NCI-H1436 (cell line): ENCODE results near the gene ELP1.
"Not testable (repeated sequence)": the region's sequence is repeated elsewhere in the genome, so short reads cannot be mapped to it uniquely, and the experiment has no call there.

Source experiments
- DNase-seq: peaks from one replicate; lab custom pipeline; 2025; lab: John Stamatoyannopoulos, UW

Gene ELP1

DNA sequence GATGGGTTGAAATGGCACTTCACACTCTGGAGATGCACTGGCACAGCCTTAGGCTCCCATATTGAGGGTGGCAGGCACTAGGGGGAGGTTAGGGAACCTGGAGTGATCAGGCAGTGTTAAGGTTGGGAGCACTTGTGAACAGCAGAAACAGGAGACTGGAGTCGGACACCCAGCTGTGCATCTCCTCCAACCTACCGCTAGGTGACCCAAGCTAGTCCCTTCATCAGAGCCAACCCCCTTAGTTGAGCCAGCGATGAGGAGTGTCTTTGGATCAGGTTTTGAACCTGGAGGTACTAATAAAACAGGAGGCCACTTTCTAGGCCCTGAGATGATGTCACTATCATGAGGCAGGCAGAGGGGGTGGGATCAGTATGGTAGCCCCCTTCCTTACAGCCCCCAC lies 79.8 kb downstream of the ELP1 start:
- DNase-seq = no peak

- no peak for DNase-seq
Measured at GRCh38 chr9:108852079-108852478, 81.8 kb downstream of the ELP1 start.

DNA sequence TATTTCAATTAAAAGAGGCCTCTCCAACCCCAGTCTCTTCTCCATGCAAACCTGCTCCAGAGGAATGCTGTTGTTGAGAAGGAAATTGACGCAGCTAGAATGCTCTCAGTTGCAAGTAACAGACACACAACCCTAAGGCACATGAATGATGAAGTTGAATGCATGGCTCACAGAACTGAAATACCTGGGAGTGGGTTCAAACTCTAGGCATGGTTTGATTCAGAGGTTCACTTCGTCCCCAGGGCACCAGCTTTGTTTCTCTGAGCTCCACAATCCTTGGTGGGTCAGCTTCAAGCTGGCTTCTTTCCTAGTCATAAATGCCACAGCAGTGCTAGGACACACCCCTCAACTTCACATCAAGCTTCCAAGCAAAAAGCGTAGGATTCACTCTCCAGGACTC lies 82.8 kb downstream of the ELP1 start:
- DNase-seq = no peak

- peak; percentile 11 for DNase-seq
Measured at GRCh38 chr9:108850293-108850897, 83.5 kb downstream of the ELP1 start.

- DNase-seq = not testable (repeated sequence)
Measured at GRCh38 chr9:108848296-108848695, 85.6 kb downstream of the ELP1 start.

GRCh38 chr9:108845947-108846346 lies 88.0 kb downstream of the ELP1 start:
- DNase-seq = no peak

- DNase-seq = no peak
Measured at GRCh38 chr9:108845507-108845906, 88.4 kb downstream of the ELP1 start.

- peak; percentile 83 for DNase-seq
Measured at GRCh38 chr9:108844856-108845255, 89.1 kb downstream of the ELP1 start.

GRCh38 chr9:108844391-108844790 lies 89.5 kb downstream of the ELP1 start:
- no peak for DNase-seq

GRCh38 chr9:108842610-108843295 lies 91.2 kb downstream of the ELP1 start:
- DNase-seq = no peak

- not testable (repeated sequence) for DNase-seq
Measured at GRCh38 chr9:108839561-108839960, 94.4 kb downstream of the ELP1 start.

- no peak for DNase-seq
Measured at GRCh38 chr9:108838017-108838416, 95.9 kb downstream of the ELP1 start.

GRCh38 chr9:108837530-108837929 lies 96.4 kb downstream of the ELP1 start:
- DNase-seq = no peak

DNA sequence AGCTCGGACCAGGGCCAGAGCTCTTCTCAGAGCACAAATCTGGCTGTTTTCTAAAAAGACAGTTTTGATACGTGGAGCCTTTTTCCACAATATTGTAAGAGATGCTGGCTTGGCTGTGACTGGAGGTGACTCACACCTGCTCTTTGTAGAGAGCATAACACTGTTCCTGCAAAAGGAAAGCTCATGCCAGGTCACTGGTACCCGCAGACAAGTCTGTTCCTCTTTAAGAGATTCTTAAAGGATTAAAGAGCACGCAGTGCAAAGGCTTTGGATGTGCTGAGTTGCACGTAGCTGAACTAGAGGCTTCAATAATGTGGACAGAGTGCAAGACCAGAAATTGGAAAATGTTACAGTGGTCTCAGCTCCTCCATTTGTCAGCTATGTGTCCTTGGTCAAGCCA lies 97.1 kb downstream of the ELP1 start:
- DNase-seq = no peak

GRCh38 chr9:108836319-108836718 lies 97.6 kb downstream of the ELP1 start:
- DNase-seq = no peak

GRCh38 chr9:108835831-108836230 lies 98.1 kb downstream of the ELP1 start:
- DNase-seq = no peak

GRCh38 chr9:108834959-108835665 lies 98.8 kb downstream of the ELP1 start:
- no peak for DNase-seq

DNA sequence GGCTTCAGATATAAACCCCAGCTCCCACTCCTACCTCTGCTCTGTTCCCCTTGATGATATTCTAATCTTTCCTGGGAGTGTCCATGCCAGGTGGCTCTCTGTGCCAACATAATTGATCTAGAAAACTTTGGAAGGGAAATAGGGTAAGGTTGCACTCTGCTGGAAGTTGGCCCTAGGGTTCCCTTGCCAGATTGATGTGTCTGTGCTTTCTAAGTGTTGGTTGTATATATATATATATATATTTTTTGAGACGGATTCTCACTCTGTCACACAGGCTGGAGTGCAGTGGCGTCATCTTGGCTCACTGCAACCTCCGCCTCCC lies 101.8 kb downstream of the ELP1 start:
- no peak for DNase-seq

- DNase-seq = no peak
Measured at GRCh38 chr9:108831496-108832178, 102.3 kb downstream of the ELP1 start.

GRCh38 chr9:108830272-108830671 lies 103.7 kb downstream of the ELP1 start:
- DNase-seq = no peak

DNA sequence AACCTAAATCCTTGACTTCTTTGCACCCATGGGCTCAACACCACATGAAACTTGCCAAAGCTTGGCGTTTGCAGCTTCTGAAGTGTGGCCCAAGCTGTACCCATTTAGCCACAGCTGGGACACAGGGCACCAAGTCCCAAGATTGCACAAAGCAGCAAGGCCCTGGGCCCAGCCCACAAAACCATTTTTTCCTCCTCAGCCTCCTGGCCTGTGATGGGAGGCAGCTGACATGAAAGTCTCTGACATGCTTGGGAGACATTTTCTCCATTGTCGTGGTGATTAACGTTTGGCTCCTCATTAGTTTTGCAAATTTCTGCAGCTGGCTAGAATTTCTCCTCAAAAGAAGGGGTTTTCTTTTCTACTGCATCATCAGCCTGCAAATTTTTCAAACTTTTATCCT lies 110.1 kb downstream of the ELP1 start:
- no peak for DNase-seq
